ENCODE measurements around the gene P3R3URF. TPM values are rescaled to one million over a fixed set of nuclear protein-coding genes. Genes with fewer than 3 reads are reported as not detected.
"Not testable (repeated sequence)": the region's sequence is repeated elsewhere in the genome, so short reads cannot be mapped to it uniquely, and the experiment has no call there.

The P3R3URF gene
- total RNA-seq (not detected), polyA plus RNA-seq (not detected)

DNA sequence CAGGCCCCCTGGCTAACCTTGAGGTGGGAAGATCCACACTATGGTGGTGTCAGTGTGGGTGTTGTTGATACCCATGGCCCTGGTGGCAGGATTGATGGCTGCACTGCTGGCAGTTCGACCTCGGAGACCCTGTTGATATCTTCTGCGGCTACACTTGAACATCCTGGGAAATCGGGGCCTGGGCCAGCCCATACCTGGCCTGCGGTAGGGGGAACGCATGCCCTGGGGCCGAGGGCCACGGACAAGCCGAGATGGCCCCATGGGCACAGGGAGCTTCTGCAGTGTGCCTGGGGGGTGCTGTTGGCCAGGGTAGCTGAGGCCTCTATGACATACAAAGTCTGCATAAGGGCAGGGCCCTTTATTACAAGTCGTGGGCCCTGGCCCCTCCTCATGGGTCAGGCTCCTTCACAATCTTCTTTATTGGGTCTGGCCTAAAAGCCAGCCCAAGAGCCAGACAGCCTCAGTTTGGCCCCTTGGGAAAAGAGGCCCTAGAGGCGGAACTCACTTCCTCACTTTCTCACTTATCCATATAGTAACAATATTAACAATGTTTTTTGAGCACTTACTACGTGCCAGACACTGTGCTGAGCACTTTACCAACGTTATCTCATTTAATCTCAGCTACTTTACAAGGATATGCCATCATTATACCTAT lies at the start of gene P3R3URF:
TSS of gene P3R3URF (minus strand) at position 278 of the 655 bp plus-strand sequence. CDS start at position 261, 17 bp downstream.
- H3K36me3 Mint-ChIP-seq: no peaks in the 10 kb centered on the region
- no peaks in the 10 kb centered on the region for H3K36me3 ChIP-seq (ENCODE audit: insufficient read depth, low read length)
- CTCF ChIA-PET (ENCODE audit: partially characterized antibody): interaction anchor here (10.8 kb wide), 1 partner anchor 140 kb away, joined by 162 read pairs; no protein-coding TSS in a partner anchor
- no peaks in the 10 kb centered on the region for H3K4me1 Mint-ChIP-seq
- H3K27ac Mint-ChIP-seq: peak within 1 kb of the TSS in 1 of 7 donors; percentile 15
- no peaks in the 10 kb centered on the region for H3K9me3 Mint-ChIP-seq
- no peak for DNase-seq
- H3K4me1 ChIP-seq (ENCODE audit: insufficient read depth, low read length): no peaks in the 10 kb centered on the region
- H3K4me3 ChIP-seq (ENCODE audit: low read length in 2 of 2): no peak within 1 kb of the TSS
- intact Hi-C loops (cut with micrococcal nuclease): no loop called here
- H3K27me3 Mint-ChIP-seq: no peaks in the 10 kb centered on the region
- no peaks in the 10 kb centered on the region for H3K9me3 ChIP-seq (ENCODE audit: control insufficient read depth in 1 of 2, low read length in 2 of 2)
- POLR2A ChIA-PET (ENCODE audit: partially characterized antibody): no interaction called here
- H3K4me3 Mint-ChIP-seq: no peak within 1 kb of the TSS
- no peak within 1 kb of the TSS for H3K27ac ChIP-seq (ENCODE audit: low read depth, low read length)
- no peaks in the 10 kb centered on the region for H3K27me3 ChIP-seq (ENCODE audit: insufficient read depth, low read length)

DNA sequence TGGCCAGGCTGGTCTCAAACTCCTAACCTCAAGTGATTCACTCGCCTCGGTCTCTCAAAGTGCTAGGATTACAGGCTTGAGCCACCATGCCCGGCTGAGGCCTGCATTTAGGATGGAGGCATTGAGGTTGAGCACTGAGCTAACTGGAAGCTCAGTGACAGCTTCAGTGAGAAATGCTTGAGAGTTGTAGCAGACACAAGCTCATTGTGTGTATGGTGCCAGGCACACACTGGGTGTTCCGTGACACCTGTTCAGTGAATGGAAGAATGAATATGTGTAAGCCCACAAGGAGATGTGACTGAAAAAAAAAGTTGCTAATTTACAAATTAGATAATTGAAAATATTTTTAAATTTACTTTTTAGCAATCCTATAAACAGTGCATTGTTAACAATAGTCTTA lies 48.7 kb upstream of the P3R3URF start:
- ChIA-PET CTCF (ENCODE audit: partially characterized antibody) (interaction anchor here (0.7 to 3.4 kb wide), 7 partner anchors 21 to 188 kb away, joined by 3 to 34 read pairs (median 14); partner anchors contain the start of gene POMGNT1), POLR2A (ENCODE audit: partially characterized antibody) (no interaction called here)
- intact Hi-C loops (cut with micrococcal nuclease): no loop called here
- Histone ChIP-seq H3K4me3 (ENCODE audit: low read length in 2 of 2) (no peak overlapping the region), H3K9me3 (ENCODE audit: control insufficient read depth in 1 of 2, low read length in 2 of 2) (no peaks in the 10 kb centered on the region), H3K4me1 (ENCODE audit: insufficient read depth, low read length) (no peaks in the 10 kb centered on the region), H3K36me3 (ENCODE audit: insufficient read depth, low read length) (no peaks in the 10 kb centered on the region), H3K27ac (ENCODE audit: low read depth, low read length) (no peak overlapping the region), H3K27me3 (ENCODE audit: insufficient read depth, low read length) (no peaks in the 10 kb centered on the region)
- no peak for DNase-seq
- Mint-ChIP-seq H3K36me3 (no peaks in the 10 kb centered on the region), H3K4me1 (peaks cover 0 to 5% (median 4%) of the 10 kb centered on the region in 4 donors), H3K27me3 (no peaks in the 10 kb centered on the region), H3K9me3 (no peaks in the 10 kb centered on the region), H3K27ac (no peak overlapping the region), H3K4me3 (no peak overlapping the region)

DNA sequence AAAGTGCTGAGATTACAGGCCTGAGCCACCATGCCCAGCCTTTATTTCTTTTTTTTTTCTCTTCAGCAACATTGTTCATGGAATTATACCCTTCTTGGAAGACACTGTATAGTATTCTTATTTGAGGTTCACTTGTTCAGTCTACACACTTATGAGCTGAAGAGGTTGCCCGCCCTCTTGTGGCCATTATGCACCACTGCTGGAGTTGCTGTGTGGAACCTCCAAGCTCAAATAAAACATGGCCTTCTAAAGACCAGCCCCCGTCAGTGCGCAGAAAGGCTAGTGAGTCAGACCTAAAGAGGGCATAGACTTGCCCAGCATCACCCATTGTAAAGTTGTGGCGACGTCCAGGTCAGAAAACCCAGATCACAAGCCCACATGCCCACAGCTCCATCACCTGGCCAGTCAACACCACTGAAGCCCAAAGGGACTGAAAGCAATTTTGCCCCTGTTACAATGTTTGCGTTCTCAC lies 47.2 kb upstream of the P3R3URF start:
- intact Hi-C loops (cut with micrococcal nuclease): loop anchor here (1.0 to 2.0 kb wide), 4 partner anchors 23 to 186 kb away; partner anchors contain the start of gene RAD54L
- peak overlapping the region in 1 of 7 donors; percentile 74 for H3K27ac Mint-ChIP-seq
- no peaks in the 10 kb centered on the region for H3K9me3 ChIP-seq (ENCODE audit: control insufficient read depth in 1 of 2, low read length in 2 of 2)
- H3K9me3 Mint-ChIP-seq: no peaks in the 10 kb centered on the region
- H3K27me3 ChIP-seq (ENCODE audit: insufficient read depth, low read length): no peaks in the 10 kb centered on the region
- H3K4me1 ChIP-seq (ENCODE audit: insufficient read depth, low read length): no peaks in the 10 kb centered on the region
- H3K4me1 Mint-ChIP-seq: peaks cover 0 to 5% (median 4%) of the 10 kb centered on the region in 4 donors
- no peaks in the 10 kb centered on the region for H3K36me3 Mint-ChIP-seq
- no peaks in the 10 kb centered on the region for H3K36me3 ChIP-seq (ENCODE audit: insufficient read depth, low read length)
- no peak overlapping the region for H3K4me3 ChIP-seq (ENCODE audit: low read length in 2 of 2)
- H3K4me3 Mint-ChIP-seq: no peak overlapping the region
- DNase-seq: peak; percentile 41 to 59 (median 49)
- no peak overlapping the region for H3K27ac ChIP-seq (ENCODE audit: low read depth, low read length)
- ChIA-PET CTCF (ENCODE audit: partially characterized antibody) (interaction anchor here (0.7 to 3.4 kb wide), 32 partner anchors 10 to 229 kb away, joined by 3 to 34 read pairs (median 4); partner anchors contain the start of genes LRRC41, PIK3R3, POMGNT1 and UQCRH), POLR2A (ENCODE audit: partially characterized antibody) (interaction anchor here (1.0 kb wide), 1 partner anchor 124 kb away, joined by 3 read pairs; no protein-coding TSS in a partner anchor)
- no peaks in the 10 kb centered on the region for H3K27me3 Mint-ChIP-seq

- H3K27me3 Mint-ChIP-seq; H3K27ac ChIP-seq (ENCODE audit: low read depth, low read length); H3K27me3 ChIP-seq (ENCODE audit: insufficient read depth, low read length); H3K36me3 Mint-ChIP-seq; H3K4me3 Mint-ChIP-seq; H3K27ac Mint-ChIP-seq; H3K4me1 ChIP-seq (ENCODE audit: insufficient read depth, low read length); DNase-seq; H3K36me3 ChIP-seq (ENCODE audit: insufficient read depth, low read length); H3K9me3 ChIP-seq (ENCODE audit: control insufficient read depth in 1 of 2, low read length in 2 of 2); H3K4me1 Mint-ChIP-seq; H3K9me3 Mint-ChIP-seq; H3K4me3 ChIP-seq (ENCODE audit: low read length in 2 of 2): not testable (repeated sequence)
- intact Hi-C loops (cut with micrococcal nuclease): loop anchor here (1.0 to 2.0 kb wide), 4 partner anchors 24 to 186 kb away; partner anchors contain the start of gene RAD54L
- ChIA-PET CTCF (ENCODE audit: partially characterized antibody) (interaction anchor here (0.7 to 3.4 kb wide), 27 partner anchors 10 to 229 kb away, joined by 3 to 34 read pairs (median 5); partner anchors contain the start of genes LRRC41, PIK3R3, POMGNT1 and UQCRH), POLR2A (ENCODE audit: partially characterized antibody) (interaction anchor here (1.0 kb wide), 1 partner anchor 125 kb away, joined by 3 read pairs; no protein-coding TSS in a partner anchor)
Measured at GRCh38 chr1:46223055-46223454, 46.8 kb upstream of the P3R3URF start.

- Mint-ChIP-seq H3K27me3 (peaks cover 0 to under 1% of the 10 kb centered on the region in 2 donors), H3K9me3 (peaks cover 0 to under 1% (median 0%) of the 10 kb centered on the region in 8 donors), H3K36me3 (no peaks in the 10 kb centered on the region), H3K4me3 (no peak overlapping the region), H3K4me1 (peaks cover 0 to 5% (median 3%) of the 10 kb centered on the region in 4 donors), H3K27ac (no peak overlapping the region)
- H3K4me3 ChIP-seq (ENCODE audit: low read length in 2 of 2): no peak overlapping the region
- no peaks in the 10 kb centered on the region for H3K36me3 ChIP-seq (ENCODE audit: insufficient read depth, low read length)
- no peak for DNase-seq
- H3K9me3 ChIP-seq (ENCODE audit: control insufficient read depth in 1 of 2, low read length in 2 of 2): no peaks in the 10 kb centered on the region
- ChIA-PET POLR2A (ENCODE audit: partially characterized antibody) (no interaction called here), CTCF (ENCODE audit: partially characterized antibody) (interaction anchor here (0.9 to 3.2 kb wide), 2 partner anchors 39 to 45 kb away, joined by 3 to 12 read pairs; no protein-coding TSS in a partner anchor)
- no peaks in the 10 kb centered on the region for H3K4me1 ChIP-seq (ENCODE audit: insufficient read depth, low read length)
- H3K27ac ChIP-seq (ENCODE audit: low read depth, low read length): no peak overlapping the region
- intact Hi-C loops (cut with micrococcal nuclease): loop anchor here (2.0 kb wide), 1 partner anchor 25 kb away; the partner anchor contains the start of gene RAD54L
- no peaks in the 10 kb centered on the region for H3K27me3 ChIP-seq (ENCODE audit: insufficient read depth, low read length)
Measured at GRCh38 chr1:46221749-46222148, 45.5 kb upstream of the P3R3URF start.

GRCh38 chr1:46220808-46221207 lies 44.5 kb upstream of the P3R3URF start:
- ChIA-PET CTCF (ENCODE audit: partially characterized antibody) (interaction anchor here (1.9 kb wide), 1 partner anchor 185 kb away, joined by 5 read pairs; no protein-coding TSS in a partner anchor), POLR2A (ENCODE audit: partially characterized antibody) (no interaction called here)
- H3K36me3 Mint-ChIP-seq: no peaks in the 10 kb centered on the region
- peak overlapping the region in 1 of 7 donors; percentile 21 for H3K27ac Mint-ChIP-seq
- Histone ChIP-seq H3K27me3 (ENCODE audit: insufficient read depth, low read length) (no peaks in the 10 kb centered on the region), H3K9me3 (ENCODE audit: control insufficient read depth in 1 of 2, low read length in 2 of 2) (no peaks in the 10 kb centered on the region), H3K4me1 (ENCODE audit: insufficient read depth, low read length) (no peaks in the 10 kb centered on the region), H3K4me3 (ENCODE audit: low read length in 2 of 2) (no peak overlapping the region), H3K36me3 (ENCODE audit: insufficient read depth, low read length) (no peaks in the 10 kb centered on the region), H3K27ac (ENCODE audit: low read depth, low read length) (no peak overlapping the region)
- no peak overlapping the region for H3K4me3 Mint-ChIP-seq
- intact Hi-C loops (cut with micrococcal nuclease): no loop called here
- DNase-seq: no peak
- H3K9me3 Mint-ChIP-seq: peaks cover 0 to 2% (median 0%) of the 10 kb centered on the region in 8 donors
- peaks cover 0 to 2% of the 10 kb centered on the region in 2 donors for H3K27me3 Mint-ChIP-seq
- H3K4me1 Mint-ChIP-seq: peaks cover 0 to 5% (median 3%) of the 10 kb centered on the region in 4 donors

Data from CD4-positive, alpha-beta memory T cell (primary cell).